Measurements from ENCODE around the gene ATP8B3.
A peak's percentile ranks its signal among the peaks of the same experiment; 100 is the strongest.

ATP8B3 gene

DNA sequence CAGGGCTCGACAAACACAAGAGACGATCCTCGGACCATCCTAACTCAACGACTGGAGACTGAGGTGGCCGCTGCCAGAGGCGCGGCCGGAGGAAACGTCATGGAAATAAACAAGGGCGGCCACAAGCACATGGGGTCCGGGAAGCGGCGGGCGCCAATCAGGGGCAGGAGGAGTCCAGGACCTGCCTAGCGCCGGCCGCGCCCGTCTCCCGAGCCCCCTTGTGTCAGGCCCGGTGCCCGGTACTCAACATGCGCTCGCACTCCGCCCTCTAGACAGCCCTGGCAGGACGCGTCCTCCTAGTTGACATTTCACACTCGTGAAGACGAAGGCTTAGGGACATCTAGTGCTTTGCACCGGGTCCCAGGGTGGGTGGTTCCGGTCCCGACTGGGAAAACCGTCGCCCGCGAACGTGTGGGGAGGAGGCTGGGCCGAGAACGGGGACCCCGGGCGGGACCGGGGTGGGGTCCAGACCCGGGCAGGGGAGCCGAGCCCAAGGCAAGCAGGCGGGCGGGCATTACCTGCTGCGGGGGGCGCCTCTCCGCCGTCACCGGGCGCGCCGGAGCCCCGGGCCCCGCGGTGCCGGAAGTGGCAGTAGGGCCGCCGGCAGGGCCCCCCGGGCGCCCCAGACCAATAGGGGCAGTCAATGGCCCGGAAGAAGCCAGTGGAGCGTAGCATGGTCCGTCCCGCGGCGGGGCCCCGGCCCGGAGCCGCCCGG lies 35.8 kb upstream of the ATP8B3 start:
- DNase-seq (ENCODE audit: low spot score) = no peak
- POLR2A ChIA-PET (ENCODE audit: low non-redundant PET) = no interaction called here
- TF ChIP-seq, protein P1, sequence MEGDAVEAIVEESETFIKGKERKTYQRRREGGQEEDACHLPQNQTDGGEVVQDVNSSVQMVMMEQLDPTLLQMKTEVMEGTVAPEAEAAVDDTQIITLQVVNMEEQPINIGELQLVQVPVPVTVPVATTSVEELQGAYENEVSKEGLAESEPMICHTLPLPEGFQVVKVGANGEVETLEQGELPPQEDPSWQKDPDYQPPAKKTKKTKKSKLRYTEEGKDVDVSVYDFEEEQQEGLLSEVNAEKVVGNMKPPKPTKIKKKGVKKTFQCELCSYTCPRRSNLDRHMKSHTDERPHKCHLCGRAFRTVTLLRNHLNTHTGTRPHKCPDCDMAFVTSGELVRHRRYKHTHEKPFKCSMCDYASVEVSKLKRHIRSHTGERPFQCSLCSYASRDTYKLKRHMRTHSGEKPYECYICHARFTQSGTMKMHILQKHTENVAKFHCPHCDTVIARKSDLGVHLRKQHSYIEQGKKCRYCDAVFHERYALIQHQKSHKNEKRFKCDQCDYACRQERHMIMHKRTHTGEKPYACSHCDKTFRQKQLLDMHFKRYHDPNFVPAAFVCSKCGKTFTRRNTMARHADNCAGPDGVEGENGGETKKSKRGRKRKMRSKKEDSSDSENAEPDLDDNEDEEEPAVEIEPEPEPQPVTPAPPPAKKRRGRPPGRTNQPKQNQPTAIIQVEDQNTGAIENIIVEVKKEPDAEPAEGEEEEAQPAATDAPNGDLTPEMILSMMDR (conservative IDR thresholded peaks at IDR 0.05; ENCODE audit: low read depth) = no peak
- peak overlapping the region; percentile 98 for H3K27ac ChIP-seq
- CTCF ChIA-PET = interaction anchor here (1.1 to 1.2 kb wide), 2 partner anchors 8 to 10 kb away, joined by 5 read pairs; no protein-coding TSS in a partner anchor

DNA sequence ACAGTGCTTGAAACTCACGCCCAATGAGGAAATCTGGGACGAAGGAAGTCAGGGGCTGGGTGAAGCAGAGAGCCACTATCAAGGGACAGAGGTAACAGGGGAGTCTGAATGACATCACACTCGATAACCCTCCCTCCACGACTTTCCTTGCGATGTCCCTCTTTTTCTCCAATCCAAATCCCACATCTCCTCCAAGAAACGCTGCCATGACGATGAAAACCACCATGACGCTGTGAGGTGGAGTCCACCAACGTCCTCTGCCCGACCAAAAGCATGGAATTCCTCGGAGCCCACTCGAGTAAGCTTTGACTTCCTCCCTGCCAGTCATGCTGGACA lies 35.2 kb upstream of the ATP8B3 start:
- H3K27ac ChIP-seq = peak overlapping the region; percentile 98

DNA sequence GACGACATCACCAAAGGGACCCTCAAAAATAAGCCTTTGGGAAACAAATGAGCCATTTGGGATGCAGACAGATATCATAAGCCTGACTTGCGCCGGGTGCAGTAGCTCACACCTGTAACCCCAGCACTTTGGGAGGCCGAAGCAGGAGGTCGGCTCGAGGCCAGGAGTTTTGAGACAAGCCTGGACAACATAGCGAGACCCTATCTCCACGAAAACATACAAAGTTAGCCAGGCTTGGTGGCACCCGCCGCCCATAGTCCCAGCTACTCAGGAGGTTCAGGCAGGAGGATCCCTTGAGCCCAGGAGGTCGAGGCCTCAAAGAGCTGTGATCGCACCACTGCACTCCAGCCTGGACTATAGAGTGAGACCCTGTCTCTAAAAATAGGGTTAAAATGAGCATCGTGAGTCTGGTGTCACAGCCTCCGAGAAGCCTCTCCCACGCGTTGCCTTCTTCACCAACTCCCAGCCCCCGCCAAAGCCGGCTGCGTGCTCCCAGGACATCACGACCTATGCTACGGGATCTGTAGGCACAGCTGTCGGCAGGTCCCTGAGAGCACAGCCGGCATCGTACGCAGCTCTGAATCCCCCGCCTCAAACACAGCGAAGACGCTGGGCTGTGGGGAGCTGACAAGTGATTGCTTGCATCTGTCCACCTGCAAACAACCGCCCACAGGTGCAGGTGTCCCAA lies 34.6 kb upstream of the ATP8B3 start:
- ChIA-PET CTCF (interaction anchor here (0.8 to 1.1 kb wide), 2 partner anchors 9 to 10 kb away, joined by 3 to 5 read pairs; no protein-coding TSS in a partner anchor), POLR2A (ENCODE audit: low non-redundant PET) (interaction anchor here (0.6 kb wide), 1 partner anchor 288 kb away, joined by 3 read pairs; no protein-coding TSS in a partner anchor)
- TF ChIP-seq, protein P1 (conservative IDR thresholded peaks at IDR 0.05; ENCODE audit: low read depth) = no peak
- peak overlapping the region; percentile 98 for H3K27ac ChIP-seq
- DNase-seq (ENCODE audit: low spot score) = no peak

More for the DNA sequence above, 35.2 kb upstream of the ATP8B3 start:
- no peak for DNase-seq (ENCODE audit: low spot score)
- ChIA-PET CTCF (interaction anchor here (1.1 kb wide), 1 partner anchor 9 kb away, joined by 5 read pairs; no protein-coding TSS in a partner anchor), POLR2A (ENCODE audit: low non-redundant PET) (no interaction called here)
- TF ChIP-seq, protein P1 (conservative IDR thresholded peaks at IDR 0.05; ENCODE audit: low read depth) = no peak

DNA sequence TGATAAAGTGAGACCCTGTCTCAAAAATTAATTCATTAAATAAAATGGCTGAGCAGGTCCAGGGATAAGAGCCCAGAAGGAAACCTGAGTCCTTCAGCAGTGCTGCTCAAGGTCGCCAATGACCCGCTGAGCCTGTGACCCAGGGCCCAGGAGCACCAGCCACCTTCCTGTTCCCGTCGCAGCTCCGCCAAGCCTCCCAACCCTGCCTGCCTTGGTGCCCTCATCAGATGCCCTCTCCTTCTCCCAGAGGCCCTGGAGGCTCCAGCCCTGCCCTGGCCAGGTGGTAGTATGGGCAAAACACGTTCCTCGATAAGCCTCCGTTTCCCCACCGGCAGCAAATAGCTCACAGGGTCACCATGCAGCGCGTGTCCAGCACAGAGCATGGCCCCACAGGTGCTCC lies 33.6 kb upstream of the ATP8B3 start:
- POLR2A ChIA-PET (ENCODE audit: low non-redundant PET) = no interaction called here
- peak overlapping the region; percentile 98 for H3K27ac ChIP-seq
- DNase-seq (ENCODE audit: low spot score) = no peak
- TF ChIP-seq, protein P1 (conservative IDR thresholded peaks at IDR 0.05; ENCODE audit: low read depth) = no peak
- CTCF ChIA-PET = interaction anchor here (0.5 to 0.6 kb wide), 3 partner anchors 175 to 427 kb away, joined by 3 read pairs; no protein-coding TSS in a partner anchor

DNA sequence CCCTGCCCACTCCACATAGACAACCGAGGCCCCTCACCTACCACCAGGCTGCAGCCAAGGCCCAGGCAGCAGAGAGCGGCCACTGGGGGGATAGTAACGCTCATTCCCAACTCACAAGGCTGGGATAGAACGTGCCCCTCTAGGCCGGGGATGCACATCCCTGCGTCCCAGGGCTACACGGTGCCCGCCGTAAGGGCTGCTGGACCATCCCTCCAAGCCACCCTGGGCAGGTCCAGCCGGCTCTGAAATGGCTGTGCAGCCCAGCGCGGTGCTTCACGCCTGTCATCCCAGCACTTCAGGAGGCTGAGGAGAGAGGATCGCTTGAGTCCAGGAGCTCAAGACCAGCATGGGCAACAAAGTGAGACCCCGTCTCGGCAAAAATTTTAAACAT lies 33.0 kb upstream of the ATP8B3 start:
- ChIA-PET POLR2A (ENCODE audit: low non-redundant PET) (no interaction called here), CTCF (interaction anchor here (0.6 kb wide), 2 partner anchors 427 to 1332 kb away, joined by 3 to 5 read pairs; no protein-coding TSS in a partner anchor)
- TF ChIP-seq, protein P1 (conservative IDR thresholded peaks at IDR 0.05; ENCODE audit: low read depth) = no peak
- peak overlapping the region; percentile 98 for H3K27ac ChIP-seq
- no peak for DNase-seq (ENCODE audit: low spot score)

DNA sequence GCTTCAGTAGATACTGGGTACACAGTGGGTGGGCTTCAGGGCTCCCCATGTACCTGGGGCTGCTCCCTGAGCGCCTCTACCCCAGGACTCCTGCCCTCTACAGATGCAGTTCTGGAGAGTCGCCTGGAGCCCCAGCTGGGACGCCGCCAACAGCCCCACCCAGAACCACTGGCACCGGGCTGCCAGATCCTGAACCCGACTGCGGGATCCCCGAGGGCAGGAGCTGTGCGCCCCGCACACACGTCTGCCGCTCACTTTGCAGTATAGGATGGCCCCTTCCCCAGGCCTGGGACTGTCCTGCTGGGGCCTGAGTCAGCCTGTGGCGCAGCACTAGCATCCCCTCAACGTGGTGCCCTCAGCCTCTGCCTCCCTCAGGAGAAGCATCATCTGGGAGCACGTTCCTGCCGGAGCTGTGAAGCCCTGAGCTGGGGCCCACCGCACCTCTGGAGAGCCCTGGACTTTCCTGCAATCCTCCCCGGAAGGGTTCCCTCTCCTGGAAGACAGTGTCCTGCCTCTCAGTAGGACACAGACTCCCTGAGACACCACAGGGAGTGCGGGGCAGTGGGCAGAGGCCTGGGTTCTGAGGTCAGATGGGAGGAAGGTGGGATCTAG lies 32.5 kb upstream of the ATP8B3 start:
- POLR2A ChIA-PET (ENCODE audit: low non-redundant PET) = no interaction called here
- CTCF ChIA-PET = interaction anchor here (0.6 kb wide), 1 partner anchor 1333 kb away, joined by 5 read pairs; no protein-coding TSS in a partner anchor
- TF ChIP-seq, protein P1 (conservative IDR thresholded peaks at IDR 0.05; ENCODE audit: low read depth) = no peak
- DNase-seq (ENCODE audit: low spot score) = no peak
- H3K27ac ChIP-seq = peak overlapping the region; percentile 98

Measured in RWPE1 (cell line).